DMS 273 (cell line): ENCODE measurements around the gene MUC5AC.
"Not testable (repeated sequence)": the region's sequence is repeated elsewhere in the genome, so short reads cannot be mapped to it uniquely, and the experiment has no call there.

Source experiments
- DNase-seq: peaks from one replicate; lab custom pipeline; 2025; ENCODE audit not compliant: unreplicated experiment; lab: John Stamatoyannopoulos, UW

MUC5AC gene

DNA sequence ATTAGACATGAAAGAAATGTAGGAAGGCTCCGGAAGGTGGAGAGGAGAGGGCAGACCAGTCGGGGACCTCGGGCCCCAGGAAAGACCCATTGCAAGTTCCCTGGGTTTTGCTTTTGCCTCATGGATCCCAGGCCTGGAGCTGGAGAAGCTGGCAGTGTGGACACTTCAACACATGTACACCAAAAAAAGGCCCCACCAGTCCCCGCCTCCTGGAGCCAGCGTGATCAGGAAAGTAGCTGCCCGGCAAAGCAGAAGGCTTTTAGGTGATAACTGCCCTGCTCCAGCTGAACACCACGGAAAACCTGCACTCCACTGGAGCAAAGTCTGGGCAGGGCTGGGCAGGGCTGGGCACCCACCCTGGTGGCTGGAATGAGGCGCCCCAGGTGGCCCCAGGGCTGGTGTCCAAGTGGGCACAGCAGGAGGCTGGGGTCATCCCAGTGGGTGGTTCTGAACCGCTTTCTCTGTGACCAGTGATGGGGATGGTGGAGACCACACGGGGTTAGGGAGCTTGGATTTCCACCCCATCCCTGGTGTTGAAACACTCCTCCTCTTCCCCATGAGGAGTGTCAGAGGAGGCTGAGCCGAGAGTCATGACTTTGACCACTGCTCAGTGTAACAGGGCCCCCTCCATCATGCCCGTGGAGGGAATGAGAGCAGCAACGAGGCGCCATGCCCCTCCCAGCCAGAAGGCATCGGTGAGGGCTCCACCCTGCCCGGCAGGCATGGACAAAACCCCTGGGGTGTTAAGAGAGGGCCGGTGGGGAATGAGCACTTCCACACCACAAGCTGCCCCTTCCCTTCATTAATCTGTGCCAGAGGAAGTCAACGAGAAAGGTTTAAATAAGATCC is 16.9 kb upstream of the MUC5AC start:
- DNase-seq: no peak

DNA sequence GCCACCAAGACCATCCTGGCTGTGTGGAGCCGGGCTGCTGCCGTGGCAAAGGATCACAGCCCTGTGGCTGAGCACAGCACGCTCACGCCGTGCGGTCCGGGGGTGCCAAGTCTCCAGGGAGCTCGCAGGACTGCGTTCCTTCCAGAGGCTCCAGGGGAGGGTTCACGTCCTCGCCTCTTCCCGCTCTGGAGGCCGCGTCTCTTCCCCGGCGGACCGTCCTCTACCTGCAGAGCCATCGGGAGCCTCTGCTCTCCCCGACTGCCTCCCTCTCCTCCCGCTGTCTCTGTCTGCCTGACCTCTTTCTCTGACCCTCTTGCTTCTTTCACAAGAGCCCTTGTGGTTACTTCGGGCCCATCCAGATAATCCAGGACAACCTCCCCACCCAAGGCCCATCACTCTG is 11.4 kb upstream of the MUC5AC start:
- DNase-seq: no peak

DNA sequence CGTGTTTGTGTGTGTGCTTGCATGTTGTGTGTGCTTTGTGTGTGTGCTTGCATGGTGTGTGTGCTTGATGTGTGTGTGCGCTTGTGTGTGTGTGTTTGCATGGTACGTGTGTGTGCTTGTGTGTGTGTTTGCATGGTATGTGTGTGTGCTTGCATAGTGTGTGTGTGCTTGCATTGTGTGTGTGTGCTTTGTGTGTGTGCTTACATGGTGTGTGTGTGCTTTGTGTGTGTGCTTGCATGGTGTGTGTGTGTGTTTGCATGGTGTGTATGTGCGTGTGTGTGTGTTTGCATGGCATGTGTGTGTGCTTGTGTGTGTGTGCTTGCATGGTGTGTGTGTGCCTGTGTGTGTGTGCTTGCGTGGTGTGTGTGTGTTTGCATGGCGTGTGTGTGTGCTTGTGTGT is 10.0 kb upstream of the MUC5AC start:
- no peak for DNase-seq

DNA sequence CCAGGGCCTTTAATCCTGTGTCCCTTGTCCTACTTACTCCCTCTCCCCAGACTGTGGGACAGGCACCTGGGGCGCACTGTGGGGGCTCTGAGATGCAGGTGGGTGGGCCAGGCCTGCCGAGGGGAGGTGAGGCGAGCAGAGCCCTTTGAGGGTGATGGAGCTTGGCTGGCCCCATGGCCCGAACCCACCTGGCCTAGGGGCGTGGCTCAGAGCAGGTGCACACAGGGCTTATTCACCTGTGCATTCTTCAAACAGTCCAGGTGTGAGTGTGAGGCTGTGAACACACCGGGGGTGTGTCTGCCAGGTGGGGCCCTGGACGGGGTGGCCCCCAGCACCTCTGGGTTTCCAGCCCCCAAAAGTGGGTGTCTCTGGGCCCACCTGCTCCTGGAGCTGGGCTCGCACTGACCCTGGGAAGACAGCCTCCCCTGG is 9.0 kb upstream of the MUC5AC start:
- DNase-seq: no peak

DNA sequence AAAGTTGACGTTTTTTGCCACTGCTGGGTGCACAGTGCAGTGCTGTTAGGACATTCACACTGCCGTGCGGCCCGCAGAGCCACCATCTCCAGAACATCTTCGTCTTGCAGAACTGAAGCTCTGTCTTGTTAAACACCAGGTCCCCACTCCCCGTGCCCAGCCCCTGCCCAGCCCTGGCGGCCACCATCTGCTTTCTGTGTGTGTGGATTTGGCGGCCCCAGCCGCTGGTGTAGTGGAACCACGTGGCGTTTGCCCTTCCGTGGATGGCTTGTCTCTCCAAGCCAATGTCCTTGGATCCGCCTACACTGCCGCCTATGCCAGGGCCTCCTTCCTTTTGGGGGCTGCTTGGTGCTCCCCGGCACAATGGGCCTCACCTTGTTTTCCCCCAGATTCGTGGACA is 8.2 kb upstream of the MUC5AC start:
- no peak for DNase-seq

DNA sequence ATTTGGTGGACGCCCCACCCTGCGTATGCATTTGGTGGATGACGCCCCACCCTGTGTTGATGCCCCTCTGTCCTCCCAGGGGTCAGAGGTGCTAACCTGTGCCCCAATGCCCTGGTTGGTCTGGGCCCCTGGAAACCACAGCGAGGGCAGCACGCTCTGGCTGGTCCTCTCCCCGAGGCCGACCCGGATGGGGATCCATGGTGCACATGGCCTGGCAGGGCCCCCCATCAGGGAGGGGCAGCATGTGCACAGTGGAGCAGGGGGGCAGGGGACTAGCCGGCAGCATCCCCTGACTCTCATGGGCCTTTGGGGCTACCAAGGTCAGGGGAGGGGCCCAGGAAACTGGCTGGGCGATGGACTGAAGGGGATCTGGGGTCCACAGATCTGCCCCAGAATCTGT is 7.6 kb upstream of the MUC5AC start:
- no peak for DNase-seq

DNA sequence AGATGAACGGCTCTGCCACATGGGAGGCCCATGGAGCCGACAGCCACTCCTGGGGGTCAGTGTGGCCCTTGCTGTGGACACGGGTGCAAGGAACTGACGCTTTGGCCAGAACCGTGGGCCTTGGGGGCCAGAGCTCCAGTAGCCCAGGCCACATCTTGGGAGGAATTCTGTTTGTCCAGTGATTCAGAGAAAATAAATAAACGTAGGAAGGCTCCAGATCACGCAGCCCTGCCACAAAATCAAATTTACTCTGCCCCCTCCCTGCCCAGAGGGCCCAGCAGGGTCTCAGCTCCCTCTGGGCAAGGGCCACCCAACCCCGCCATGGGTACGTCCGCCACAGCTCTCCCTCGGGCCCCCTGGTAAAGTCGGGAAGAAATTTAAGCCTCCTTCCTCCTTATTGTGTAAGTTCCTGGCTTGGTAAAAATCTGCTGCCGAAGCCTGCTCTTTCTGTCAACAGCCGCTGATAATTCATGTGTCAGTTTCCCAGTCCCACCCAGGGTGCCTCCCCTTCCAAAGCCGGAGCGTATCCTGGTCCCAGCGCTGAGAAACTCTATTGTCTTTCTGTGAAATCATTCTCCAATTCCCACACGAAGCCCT is 6.9 kb upstream of the MUC5AC start:
- no peak for DNase-seq

DNA sequence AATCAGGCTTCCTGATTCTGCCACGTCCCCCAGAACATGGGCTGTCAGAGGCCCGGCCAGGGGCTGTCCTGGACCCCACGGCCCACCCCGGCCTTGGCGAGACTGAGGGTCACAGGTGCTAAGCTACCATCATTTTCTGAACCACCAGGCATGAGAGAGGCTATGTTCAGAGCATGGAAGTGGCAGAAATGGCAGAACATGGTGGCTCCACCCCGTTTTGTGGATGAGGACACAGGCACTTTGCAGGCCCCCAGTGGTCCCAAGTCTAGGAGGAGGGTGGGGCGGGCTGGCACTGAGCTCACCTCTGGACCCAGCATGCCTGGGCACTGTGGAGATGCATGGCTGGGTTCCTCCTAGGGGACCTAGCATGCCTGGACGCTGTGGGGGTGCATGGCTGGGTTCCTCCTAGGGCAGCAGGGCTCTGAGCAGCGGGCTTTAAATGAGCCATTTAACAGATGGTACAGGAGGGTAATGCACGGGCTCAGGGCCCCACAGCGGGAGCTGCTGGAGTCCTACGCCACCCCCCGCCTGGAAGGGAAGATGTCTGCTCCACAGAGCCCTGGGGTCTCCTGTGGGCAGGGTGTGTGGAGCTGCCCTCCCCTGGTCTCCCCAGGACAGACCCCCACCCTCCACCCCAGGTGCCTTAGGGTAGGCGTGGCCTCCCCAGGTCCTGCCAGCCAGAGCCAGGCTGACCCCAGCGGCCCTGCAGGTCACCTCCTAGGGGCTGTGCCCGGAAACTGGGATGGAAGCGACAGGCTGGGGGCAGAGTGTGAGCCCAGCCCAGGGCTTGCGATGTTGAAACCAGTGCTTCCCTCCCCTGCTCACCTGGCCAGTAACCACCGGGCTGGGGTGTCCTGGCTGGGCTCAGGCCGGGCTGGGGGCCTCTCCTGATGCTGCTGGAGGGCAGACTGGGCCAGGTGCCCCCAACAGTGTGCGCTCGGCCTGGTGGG is 6.1 kb upstream of the MUC5AC start:
- peak; percentile 56 for DNase-seq

DNA sequence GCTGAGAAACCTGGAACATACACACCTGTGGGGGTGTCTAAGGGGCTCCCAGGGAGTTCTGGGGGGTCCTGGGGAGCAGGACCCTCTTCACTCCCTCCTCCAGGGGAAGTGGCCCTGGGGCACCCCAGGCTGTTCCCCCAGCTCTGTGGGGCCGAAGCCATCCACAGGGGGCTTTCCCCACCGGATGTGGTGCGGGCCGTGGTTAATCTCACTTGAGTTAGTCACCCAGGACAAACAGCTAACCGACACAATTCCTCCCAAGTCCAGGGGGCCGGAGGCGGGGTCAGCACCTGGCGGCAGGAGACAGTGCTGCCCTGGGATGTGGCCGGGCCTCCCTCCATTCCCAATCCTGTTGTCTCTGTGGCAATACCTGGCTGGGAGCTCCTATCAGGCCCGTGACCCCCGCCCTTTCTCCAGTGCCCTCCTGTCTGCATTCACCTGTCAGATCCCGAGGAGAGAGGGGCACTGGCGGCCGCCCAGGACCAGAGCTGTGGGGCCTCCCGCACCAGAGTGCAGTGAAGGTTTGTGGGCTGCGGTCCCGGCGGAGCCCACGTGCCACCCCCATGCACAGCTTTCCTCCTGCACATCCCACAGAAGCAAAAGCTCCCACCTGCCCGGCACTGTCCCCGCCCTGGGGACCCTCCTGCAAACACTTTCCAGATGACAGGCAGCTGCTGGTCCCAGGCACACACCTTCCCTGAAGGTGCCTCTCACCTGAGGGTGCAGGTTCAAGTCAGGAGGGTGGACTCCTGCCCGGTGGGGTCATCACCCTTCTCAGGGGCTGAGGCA is 5.2 kb upstream of the MUC5AC start:
- no peak for DNase-seq

DNA sequence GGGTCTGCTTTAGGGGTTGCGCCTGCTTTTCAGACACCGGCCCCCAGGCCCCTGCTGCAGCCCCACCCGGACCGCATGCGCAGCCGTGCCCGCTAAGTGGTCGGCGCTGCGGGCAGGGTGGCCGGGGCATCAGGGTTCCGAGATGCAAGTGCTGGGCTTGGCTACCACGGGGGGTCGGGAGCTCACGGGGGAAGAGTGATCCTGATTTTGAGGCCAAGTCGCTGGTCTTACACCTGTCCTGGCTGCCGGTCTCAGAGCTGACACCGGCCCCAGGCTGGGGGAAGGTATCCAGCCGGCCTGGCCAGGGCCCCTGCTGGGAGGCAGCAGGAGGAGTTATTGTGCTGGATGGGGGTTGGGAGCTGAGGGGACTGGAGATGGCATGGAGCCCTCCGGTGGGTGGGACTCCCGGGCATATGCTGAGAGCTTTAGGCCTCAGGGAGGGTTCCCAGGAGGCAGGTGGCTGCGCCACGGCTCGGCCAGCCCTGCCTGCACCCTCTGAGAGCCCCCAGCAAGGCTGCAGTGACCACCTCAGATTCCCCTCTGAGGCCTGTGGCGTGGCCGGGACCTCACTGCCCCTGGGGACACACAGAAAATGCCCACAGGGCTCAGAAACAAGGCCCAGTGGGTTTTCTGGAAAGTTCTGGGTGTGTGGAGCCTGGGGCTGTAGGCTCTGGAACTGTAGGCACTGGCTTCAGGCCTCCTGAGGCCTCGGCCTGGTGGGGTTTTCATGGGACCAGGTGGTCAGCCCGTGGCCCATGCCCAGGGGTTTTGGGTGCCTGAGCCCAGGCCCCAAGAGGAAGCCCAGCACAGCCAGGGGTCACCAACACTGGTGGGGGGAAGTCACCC is 4.4 kb upstream of the MUC5AC start:
- DNase-seq: peak; percentile 48

DNA sequence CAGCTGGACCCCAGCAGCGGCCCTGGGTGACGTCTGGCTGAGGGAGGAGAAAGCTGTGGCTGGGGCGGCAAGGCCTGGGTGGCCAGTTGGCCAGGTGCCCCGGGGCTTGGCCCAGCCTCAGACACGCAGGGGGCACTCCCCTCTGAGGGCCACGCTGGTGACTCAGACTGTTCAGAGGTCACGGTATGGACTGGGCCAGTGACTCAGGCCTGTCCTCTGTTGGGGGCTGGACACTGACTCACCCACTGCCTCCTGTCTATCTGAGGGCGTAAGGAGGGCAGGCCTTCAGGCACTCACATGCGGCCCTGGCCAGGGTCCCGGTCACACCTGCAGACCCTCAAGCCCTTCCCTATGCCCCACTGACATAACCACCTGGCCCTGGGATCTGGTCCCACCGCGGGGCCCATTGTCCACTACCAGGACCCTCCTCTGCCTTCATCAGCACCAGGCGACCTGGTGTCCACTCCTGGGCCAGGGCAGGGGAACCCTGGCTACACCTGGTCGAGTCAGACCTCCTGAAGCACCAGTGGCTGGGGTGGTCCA is 3.7 kb upstream of the MUC5AC start:
- DNase-seq: no peak

DNA sequence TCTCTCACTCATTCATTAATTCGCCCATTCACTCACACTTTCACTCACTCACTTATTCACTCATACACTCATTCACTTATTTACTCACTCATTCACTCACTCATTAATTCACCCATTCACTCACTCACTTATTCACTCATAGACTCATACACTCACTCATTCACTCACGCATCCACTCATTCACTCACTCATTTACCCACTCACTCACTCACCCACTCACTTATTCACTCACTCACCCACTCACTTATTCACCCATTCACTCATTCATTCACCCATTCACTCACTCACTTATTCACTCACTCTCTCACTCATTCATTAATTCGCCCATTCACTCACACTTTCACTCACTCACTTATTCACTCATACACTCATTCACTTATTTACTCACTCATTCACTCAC is 3.1 kb upstream of the MUC5AC start:
- not testable (repeated sequence) for DNase-seq

DNA sequence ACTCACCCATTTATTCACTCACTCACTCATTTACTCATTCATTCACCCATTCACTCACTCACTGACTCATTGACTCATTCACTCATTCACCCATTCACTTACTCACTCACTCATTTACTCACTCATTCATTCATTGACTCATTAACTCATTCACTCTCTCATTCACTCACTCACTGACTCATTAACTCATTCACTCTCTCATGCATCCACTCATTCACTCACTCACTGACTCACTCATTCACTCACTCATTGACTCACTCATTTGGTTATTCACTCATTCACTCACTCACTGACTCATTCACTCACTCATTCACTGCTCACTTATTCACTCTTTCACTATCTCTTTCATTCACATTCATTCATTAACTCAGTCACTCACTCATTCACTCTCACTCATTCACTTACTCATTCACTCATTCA is 2.5 kb upstream of the MUC5AC start:
- no peak for DNase-seq

DNA sequence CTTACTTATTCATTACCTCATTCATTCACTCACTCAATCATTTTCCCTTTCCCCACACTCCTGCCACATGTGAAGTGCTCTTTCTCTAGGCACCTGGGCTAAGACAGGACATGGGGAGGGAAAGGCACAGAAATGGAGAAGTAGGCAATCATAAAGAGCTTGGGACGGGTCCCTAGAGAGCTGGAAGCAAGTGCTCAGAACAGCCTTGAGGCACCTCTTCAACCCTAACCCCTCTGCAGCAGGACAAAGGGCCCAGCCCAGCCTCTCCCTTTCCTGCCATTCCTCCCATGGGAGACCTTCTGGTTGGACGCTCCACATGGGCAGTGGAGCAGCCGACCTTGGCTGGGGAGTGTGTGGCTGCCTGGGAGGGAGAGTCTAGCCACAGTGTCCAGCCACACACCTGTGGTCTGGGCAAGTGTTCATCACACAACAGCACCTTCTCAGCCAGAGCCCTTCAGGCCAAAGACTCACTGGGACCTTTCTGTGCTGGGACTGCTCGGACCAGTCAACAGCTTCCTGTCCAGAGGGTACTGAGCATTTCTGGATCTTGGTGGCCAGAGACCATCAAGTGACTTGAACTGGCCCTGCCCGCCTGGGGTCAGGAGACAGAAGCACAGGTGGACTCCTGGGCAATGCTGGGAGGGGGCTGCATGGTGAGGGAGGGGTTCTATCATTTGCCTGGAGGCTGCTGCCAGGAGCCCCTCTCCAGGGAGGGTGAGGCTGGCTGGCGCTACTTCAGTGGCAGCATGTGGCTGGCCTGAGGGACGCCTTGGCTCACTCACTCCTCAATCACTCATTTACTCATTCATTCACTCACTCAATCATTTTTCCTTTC is 1.0 kb upstream of the MUC5AC start:
- DNase-seq: no peak

DNA sequence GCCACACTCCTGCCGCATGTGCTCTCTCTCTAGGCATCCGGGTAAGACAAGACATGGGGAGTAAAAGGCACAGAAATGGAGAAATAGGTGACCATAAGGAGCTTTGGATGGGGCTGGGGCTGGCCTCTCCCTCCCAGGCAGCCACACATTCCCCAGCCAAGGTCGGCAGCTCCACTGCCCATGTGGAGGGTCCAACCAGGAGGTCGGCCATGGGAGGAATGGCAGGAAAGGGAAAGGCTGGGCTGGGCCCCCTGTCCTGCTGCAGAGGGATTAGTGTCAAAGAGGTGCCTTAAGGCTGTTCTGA is 460 bp upstream of the MUC5AC start:
- no peak for DNase-seq

DNA sequence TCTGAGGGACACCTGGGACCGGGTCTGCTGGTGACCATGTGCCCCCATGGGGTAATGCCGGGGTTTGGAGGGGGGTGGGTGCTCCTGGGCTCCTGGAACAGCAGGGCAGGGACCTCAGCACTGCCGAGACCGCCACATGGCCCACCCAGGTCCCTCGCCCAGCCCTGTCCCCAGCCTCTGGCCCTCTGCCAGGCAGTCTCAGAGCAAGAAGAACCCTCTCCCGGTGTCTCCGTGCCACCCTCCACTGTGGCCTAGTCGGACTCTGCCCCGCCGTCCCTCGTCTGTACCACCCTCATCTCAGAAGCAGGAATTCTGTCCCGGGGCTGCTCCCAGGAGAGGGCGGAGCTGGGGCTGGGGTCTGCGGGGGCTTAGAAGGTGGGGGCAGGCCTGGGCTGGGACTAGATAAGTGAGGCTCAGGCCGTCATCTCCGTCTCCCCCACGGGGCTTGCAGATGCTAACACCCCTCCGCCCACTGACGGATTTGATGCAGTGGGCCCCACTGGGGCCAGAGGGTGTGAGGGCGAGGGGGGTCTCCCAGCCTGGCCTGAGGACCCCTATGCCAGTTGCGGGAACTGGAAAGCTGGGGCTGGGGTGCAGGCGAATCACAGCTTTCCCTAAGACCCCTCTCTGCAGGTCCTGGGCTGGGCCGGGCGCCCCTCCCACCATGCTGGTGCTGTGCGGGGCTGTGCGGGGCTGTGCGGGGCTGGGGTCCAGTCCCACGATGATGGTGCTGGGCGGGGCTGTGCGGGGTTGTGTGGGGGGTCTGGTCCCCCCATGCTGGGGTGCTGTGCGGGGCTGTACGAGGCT is 1.1 kb downstream of the MUC5AC start:
- DNase-seq: no peak

DNA sequence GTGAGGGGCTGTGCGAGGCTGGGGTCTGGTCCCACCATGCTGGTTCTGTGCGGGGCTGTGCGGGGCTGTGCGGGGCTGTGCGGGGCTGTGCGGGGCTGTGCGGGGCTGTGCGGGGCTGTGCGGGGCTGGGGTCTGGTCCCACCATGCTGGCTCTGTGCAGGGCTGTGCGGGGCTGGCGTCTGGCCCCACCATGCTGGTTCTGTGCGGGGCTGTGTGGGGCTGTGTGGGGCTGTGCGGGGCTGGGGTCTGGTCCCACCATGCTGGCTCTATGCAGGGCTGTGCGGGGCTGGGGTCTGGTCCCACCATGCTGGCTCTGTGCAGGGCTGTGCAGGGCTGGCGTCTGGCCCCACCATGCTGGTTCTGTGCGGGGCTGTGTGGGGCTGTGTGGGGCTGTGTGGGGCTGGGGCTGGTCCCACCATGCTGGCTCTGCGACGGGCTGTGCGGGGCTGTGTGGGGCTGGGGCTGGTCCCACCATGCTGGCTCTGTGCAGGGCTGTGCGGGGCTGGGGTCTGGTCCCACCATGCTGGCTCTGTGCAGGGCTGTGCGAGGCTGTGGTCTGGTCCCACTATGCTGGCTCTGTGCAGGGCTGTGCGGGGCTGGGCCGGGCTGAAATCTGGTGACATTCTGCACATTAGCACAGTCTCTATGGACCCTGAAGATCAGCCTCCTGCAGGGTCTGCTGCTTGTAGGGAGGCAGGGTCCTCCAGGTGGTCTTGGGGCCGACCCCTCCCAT is 1.9 kb downstream of the MUC5AC start:
- not testable (repeated sequence) for DNase-seq
